Measurements from ENCODE around the gene GRIK1. TPM values are rescaled to one million over a fixed set of nuclear protein-coding genes. Genes with fewer than 3 reads are reported as not detected.

Gene GRIK1
- total and polyA plus RNA-seq, 4 donors: not detected

GRCh38 chr21:29669416-29669815 is 270.4 kb downstream of the GRIK1 start:
- ATAC-seq (ENCODE audit: low FRiP score) (no peak), DNase-seq (no peak)
- intact Hi-C loops (cut with DNase I): no loop called here
- Histone ChIP-seq H3K9me3 (ENCODE audit: control insufficient read depth, low read length) (no peaks in the 10 kb centered on the region), H3K4me3 (ENCODE audit: low read length in 2 of 2) (no peak overlapping the region), H3K36me3 (ENCODE audit: control insufficient read depth in 1 of 2, insufficient read depth in 2 of 2, low read length in 1 of 2) (no peaks in the 10 kb centered on the region), H3K4me1 (ENCODE audit: control insufficient read depth in 1 of 2, insufficient read depth in 2 of 2, low read length in 2 of 2) (no peaks in the 10 kb centered on the region), H3K27me3 (ENCODE audit: control insufficient read depth in 1 of 2, insufficient read depth in 2 of 2, low read length in 1 of 2) (no peaks in the 10 kb centered on the region), H3K27ac (ENCODE audit: low read depth in 1 of 2, low read length in 2 of 2) (no peak overlapping the region)
- 63 to 78% methylated on average over 2 of the region's 2 CpGs for WGBS, 2 donors

GRCh38 chr21:29667651-29668050 is 272.1 kb downstream of the GRIK1 start:
- no peaks in the 10 kb centered on the region for H3K4me1 ChIP-seq (ENCODE audit: control insufficient read depth in 1 of 2, insufficient read depth in 2 of 2, low read length in 2 of 2)
- H3K4me3 ChIP-seq (ENCODE audit: low read length in 2 of 2): no peak overlapping the region
- intact Hi-C loops (cut with DNase I): no loop called here
- DNase-seq (no peak), ATAC-seq (ENCODE audit: low FRiP score) (no peak)
- H3K9me3 ChIP-seq (ENCODE audit: control insufficient read depth, low read length): no peaks in the 10 kb centered on the region
- H3K27ac ChIP-seq (ENCODE audit: low read depth in 1 of 2, low read length in 2 of 2): no peak overlapping the region
- no peaks in the 10 kb centered on the region for H3K27me3 ChIP-seq (ENCODE audit: control insufficient read depth in 1 of 2, insufficient read depth in 2 of 2, low read length in 1 of 2)
- no peaks in the 10 kb centered on the region for H3K36me3 ChIP-seq (ENCODE audit: control insufficient read depth in 1 of 2, insufficient read depth in 2 of 2, low read length in 1 of 2)
- 83 to 86% methylated on average over 3 of the region's 3 CpGs for WGBS, 2 donors

- no peaks in the 10 kb centered on the region for H3K9me3 ChIP-seq (ENCODE audit: control insufficient read depth, low read length)
- H3K4me3 ChIP-seq (ENCODE audit: low read length in 2 of 2): no peak overlapping the region
- H3K36me3 ChIP-seq (ENCODE audit: control insufficient read depth in 1 of 2, insufficient read depth in 2 of 2, low read length in 1 of 2): peaks cover 0 to 1% of the 10 kb centered on the region in 2 donors
- WGBS, 2 donors: 86 to 87% methylated on average over 1 of the region's 1 CpG
- no peaks in the 10 kb centered on the region for H3K27me3 ChIP-seq (ENCODE audit: control insufficient read depth in 1 of 2, insufficient read depth in 2 of 2, low read length in 1 of 2)
- no peak for ATAC-seq (ENCODE audit: low FRiP score)
- intact Hi-C loops (cut with DNase I): no loop called here
- no peak for DNase-seq
- H3K4me1 ChIP-seq (ENCODE audit: control insufficient read depth in 1 of 2, insufficient read depth in 2 of 2, low read length in 2 of 2): no peaks in the 10 kb centered on the region
- H3K27ac ChIP-seq (ENCODE audit: low read depth in 1 of 2, low read length in 2 of 2): no peak overlapping the region
Measured at GRCh38 chr21:29664615-29665014, 275.2 kb downstream of the GRIK1 start.

DNA sequence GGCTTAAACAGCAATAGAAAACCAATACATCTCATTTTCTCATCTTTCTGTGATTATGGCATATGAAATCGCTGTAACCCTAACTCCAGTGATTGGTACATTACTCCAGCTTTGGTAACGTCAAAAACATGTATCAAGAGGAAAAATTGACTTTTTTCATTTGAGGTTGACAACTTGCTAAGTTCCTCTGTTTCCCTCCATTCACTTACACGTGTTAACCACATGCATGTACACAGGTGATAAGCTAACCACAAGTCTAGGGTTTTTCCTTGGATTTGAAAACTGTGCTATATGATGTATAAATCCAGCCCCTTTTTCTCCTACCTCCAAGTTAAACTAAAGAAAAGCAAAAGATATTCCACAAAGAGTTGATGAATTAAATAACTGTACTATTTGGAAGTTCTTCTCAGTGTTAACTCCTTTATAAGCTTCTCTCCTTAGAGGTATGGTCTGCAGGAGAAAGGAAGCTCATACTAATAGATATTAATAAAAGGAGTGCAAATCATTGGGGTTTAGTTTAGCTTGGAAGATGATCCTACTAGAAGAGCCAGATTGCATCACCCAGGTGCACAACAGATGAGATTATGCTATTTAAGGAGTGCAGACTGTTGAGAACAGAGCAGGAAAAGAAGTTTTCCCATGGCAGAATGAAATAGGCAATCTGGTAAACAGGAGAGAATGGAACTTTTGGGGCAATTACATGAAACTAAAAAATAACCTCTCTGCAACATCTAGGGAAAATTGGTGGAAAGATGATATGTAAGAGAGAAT is 277.9 kb downstream of the GRIK1 start:
- peaks cover 0 to 1% of the 10 kb centered on the region in 2 donors for H3K36me3 ChIP-seq (ENCODE audit: control insufficient read depth in 1 of 2, insufficient read depth in 2 of 2, low read length in 1 of 2)
- intact Hi-C loops (cut with DNase I): no loop called here
- H3K4me1 ChIP-seq (ENCODE audit: control insufficient read depth in 1 of 2, insufficient read depth in 2 of 2, low read length in 2 of 2): peaks cover 0 to under 1% of the 10 kb centered on the region in 2 donors
- no peaks in the 10 kb centered on the region for H3K9me3 ChIP-seq (ENCODE audit: control insufficient read depth, low read length)
- no peak for ATAC-seq (ENCODE audit: low FRiP score)
- 88 to 90% methylated on average over 3 of the region's 3 CpGs for WGBS, 2 donors
- no peak overlapping the region for H3K27ac ChIP-seq (ENCODE audit: low read depth in 1 of 2, low read length in 2 of 2)
- no peak for DNase-seq
- no peaks in the 10 kb centered on the region for H3K27me3 ChIP-seq (ENCODE audit: control insufficient read depth in 1 of 2, insufficient read depth in 2 of 2, low read length in 1 of 2)
- no peak overlapping the region for H3K4me3 ChIP-seq (ENCODE audit: low read length in 2 of 2)

DNA sequence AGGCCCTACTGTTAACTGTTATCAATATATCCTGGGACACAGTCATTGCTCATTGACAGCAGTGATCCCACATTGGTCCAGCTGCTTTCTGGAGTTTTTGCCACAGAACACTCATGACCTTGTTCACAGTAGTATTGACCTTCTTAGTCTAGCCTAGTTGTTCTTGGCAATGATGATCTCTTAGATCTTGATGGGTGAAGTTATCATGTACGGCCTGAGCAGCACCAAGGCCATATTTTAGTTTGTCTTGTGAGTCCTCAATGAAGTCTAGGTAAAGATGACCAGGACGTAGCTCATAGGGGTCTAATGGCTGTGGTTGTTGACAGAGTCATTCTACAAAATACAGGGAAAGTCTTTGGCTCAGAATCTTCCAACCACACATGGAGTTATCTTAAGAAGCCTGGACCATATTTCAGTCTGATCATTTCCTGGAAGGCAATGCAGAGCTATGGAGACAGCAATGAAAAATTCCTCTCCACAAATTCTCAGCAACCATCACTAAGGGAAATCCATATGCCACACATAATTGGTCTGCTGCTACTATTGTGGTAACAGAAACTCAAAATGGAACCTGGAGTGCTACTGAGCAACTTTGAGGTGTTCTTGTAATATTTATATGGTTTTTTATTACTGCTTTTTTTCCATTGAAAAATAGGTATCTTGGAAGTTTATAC is 279.6 kb downstream of the GRIK1 start:
- DNase-seq: no peak
- no peaks in the 10 kb centered on the region for H3K27me3 ChIP-seq (ENCODE audit: control insufficient read depth in 1 of 2, insufficient read depth in 2 of 2, low read length in 1 of 2)
- WGBS, 2 donors: 89 to 94% methylated on average over 2 of the region's 2 CpGs

GRCh38 chr21:29658934-29659203 is 280.9 kb downstream of the GRIK1 start:
- WGBS, 2 donors: 38 to 51% methylated on average over 1 of the region's 1 CpG
- Histone ChIP-seq H3K36me3 (ENCODE audit: control insufficient read depth in 1 of 2, insufficient read depth in 2 of 2, low read length in 1 of 2) (peaks cover 0 to 1% of the 10 kb centered on the region in 2 donors), H3K27ac (ENCODE audit: low read depth in 1 of 2, low read length in 2 of 2) (no peak overlapping the region), H3K27me3 (ENCODE audit: control insufficient read depth in 1 of 2, insufficient read depth in 2 of 2, low read length in 1 of 2) (no peaks in the 10 kb centered on the region), H3K4me1 (ENCODE audit: control insufficient read depth in 1 of 2, insufficient read depth in 2 of 2, low read length in 2 of 2) (peaks cover 2% of the 10 kb centered on the region in 2 donors), H3K9me3 (ENCODE audit: control insufficient read depth, low read length) (no peaks in the 10 kb centered on the region), H3K4me3 (ENCODE audit: low read length in 2 of 2) (no peak overlapping the region)
- DNase-seq: no peak
- no peak for ATAC-seq (ENCODE audit: low FRiP score)
- intact Hi-C loops (cut with DNase I): loop anchor here in 1 of 2 donors (5.0 kb wide), 1 partner anchor 587 kb away; the partner anchor contains the start of gene CCT8

More for the DNA sequence above, 279.6 kb downstream of the GRIK1 start:
- no peak overlapping the region for H3K27ac ChIP-seq (ENCODE audit: low read depth in 1 of 2, low read length in 2 of 2)
- H3K36me3 ChIP-seq (ENCODE audit: control insufficient read depth in 1 of 2, insufficient read depth in 2 of 2, low read length in 1 of 2): peaks cover 0 to 1% of the 10 kb centered on the region in 2 donors
- H3K9me3 ChIP-seq (ENCODE audit: control insufficient read depth, low read length): no peaks in the 10 kb centered on the region
- intact Hi-C loops (cut with DNase I): no loop called here
- no peak for ATAC-seq (ENCODE audit: low FRiP score)
- peaks cover 2% of the 10 kb centered on the region in 2 donors for H3K4me1 ChIP-seq (ENCODE audit: control insufficient read depth in 1 of 2, insufficient read depth in 2 of 2, low read length in 2 of 2)
- H3K4me3 ChIP-seq (ENCODE audit: low read length in 2 of 2): no peak overlapping the region

GRCh38 chr21:29658177-29658933 is 281.4 kb downstream of the GRIK1 start:
- intact Hi-C loops (cut with DNase I): loop anchor here in 1 of 2 donors (5.0 kb wide), 1 partner anchor 586 kb away; the partner anchor contains the start of gene CCT8
- no peak overlapping the region for H3K4me3 ChIP-seq (ENCODE audit: low read length in 2 of 2)
- no peaks in the 10 kb centered on the region for H3K27me3 ChIP-seq (ENCODE audit: control insufficient read depth in 1 of 2, insufficient read depth in 2 of 2, low read length in 1 of 2)
- H3K36me3 ChIP-seq (ENCODE audit: control insufficient read depth in 1 of 2, insufficient read depth in 2 of 2, low read length in 1 of 2): peaks cover 0 to 1% of the 10 kb centered on the region in 2 donors
- H3K9me3 ChIP-seq (ENCODE audit: control insufficient read depth, low read length): no peaks in the 10 kb centered on the region
- 89 to 92% methylated on average over 10 of the region's 10 CpGs for WGBS, 2 donors
- peaks cover 2% of the 10 kb centered on the region in 2 donors for H3K4me1 ChIP-seq (ENCODE audit: control insufficient read depth in 1 of 2, insufficient read depth in 2 of 2, low read length in 2 of 2)
- DNase-seq: no peak
- ATAC-seq (ENCODE audit: low FRiP score): no peak
- H3K27ac ChIP-seq (ENCODE audit: low read depth in 1 of 2, low read length in 2 of 2): no peak overlapping the region

- no peak overlapping the region for H3K4me3 ChIP-seq (ENCODE audit: low read length in 2 of 2)
- H3K36me3 ChIP-seq (ENCODE audit: control insufficient read depth in 1 of 2, insufficient read depth in 2 of 2, low read length in 1 of 2): peaks cover 0 to 1% of the 10 kb centered on the region in 2 donors
- 72 to 76% methylated on average over 9 of the region's 9 CpGs for WGBS, 2 donors
- H3K9me3 ChIP-seq (ENCODE audit: control insufficient read depth, low read length): no peaks in the 10 kb centered on the region
- intact Hi-C loops (cut with DNase I): loop anchor here in 1 of 2 donors (5.0 kb wide), 1 partner anchor 585 kb away; the partner anchor contains the start of gene CCT8
- DNase-seq (no peak), ATAC-seq (ENCODE audit: low FRiP score) (no peak)
- H3K27ac ChIP-seq (ENCODE audit: low read depth in 1 of 2, low read length in 2 of 2): no peak overlapping the region
- peaks cover 2% of the 10 kb centered on the region in 2 donors for H3K4me1 ChIP-seq (ENCODE audit: control insufficient read depth in 1 of 2, insufficient read depth in 2 of 2, low read length in 2 of 2)
- no peaks in the 10 kb centered on the region for H3K27me3 ChIP-seq (ENCODE audit: control insufficient read depth in 1 of 2, insufficient read depth in 2 of 2, low read length in 1 of 2)
Measured at GRCh38 chr21:29657240-29657989, 282.4 kb downstream of the GRIK1 start.
